K562 (cell line): Measurements from ENCODE around the gene CARMIL1. TPM values are rescaled to one million over a fixed set of nuclear protein-coding genes. Genes with fewer than 3 reads are reported as not detected.

ENCODE experiments used
- ATAC-seq: fragments of 200-7000 bp; cut with Tn5 transposase; 3 replicates; pipeline ENCODE4 v1.9.1; 2020; ENCODE audit warnings: moderate library complexity
- BruUV-seq: library from RNA; stranded (reverse); fragments of 400-500 nt; replicated peaks from 2 replicates; lab custom pipeline; 2021; lab: Mats Ljungman, UMichigan
- CTCF ChIA-PET: fragments of 300-600 bp; formaldehyde crosslinking; extraction: SDS; loops from one replicate; lab custom pipeline; 2021; ENCODE audit warnings: low intra/inter-chr PET ratio; lab: Yijun Ruan, JAX
- POLR2A ChIA-PET: fragments of 300-600, 350-650 bp; sonication (Branson Sonifier 250); formaldehyde crosslinking; extraction: SDS; loops from one replicate; lab custom pipeline; 2021; ENCODE audit warnings: antibody characterized with exemption, inconsistent platforms; lab: Yijun Ruan, JAX
- DNase-seq, 4 experiments: peaks; one replicate each; pipeline versions ENCODE4 v3.0.0 to v3.0.0-alpha.2; 2011 to 2018; ENCODE audit warnings: low spot score in 3 of 4, mixed read lengths in 3 of 4; ENCODE audit errors: extremely low read depth in 1 of 4
- FAIRE-seq: peaks from 2 replicates; lab custom pipeline; 2011; peaks lifted over from hg19 to GRCh38; lab: Jason Lieb, UNC
- H2AFZ ChIP-seq: 2 replicates; pipeline ENCODE4 v1.6.0; 2011; ENCODE audit warnings: low read depth, low read length, control low read depth, inconsistent platforms
- H3K27ac ChIP-seq: fragments of 200-600 bp; 3 replicates; pipeline ENCODE4 v1.8.0; 2011; ENCODE audit warnings: low read depth, mild to moderate bottlenecking, control low read depth, inconsistent platforms, low read length, moderate library complexity, mixed read lengths; ENCODE audit errors: extremely low read depth
- H3K27me3 ChIP-seq, 2 experiments: fragments of 300-600 bp in 1 of 2; 2 replicates in 1 of 2; 3 replicates in 1 of 2; pipeline versions ENCODE4 v1.6.0 to v1.8.0; 2011; ENCODE audit warnings: inconsistent platforms in 2 of 2, low read length in 2 of 2, mild to moderate bottlenecking in 1 of 2, mixed read lengths in 1 of 2, moderate library complexity in 1 of 2; ENCODE audit not compliant: control insufficient read depth in 2 of 2, insufficient read depth in 2 of 2
- H3K36me3 ChIP-seq: fragments of 300-600 bp; 3 replicates; pipeline ENCODE4 v1.8.0; 2011; ENCODE audit warnings: mild to moderate bottlenecking, low read length, inconsistent platforms; ENCODE audit not compliant: control insufficient read depth, insufficient read depth
- H3K4me1 ChIP-seq, 2 experiments: fragments of 200-600 bp in 1 of 2; replicated peaks in 1 of 2; 2 replicates in 1 of 2; 3 replicates in 1 of 2; pipeline versions ENCODE4 v1.5.1 to v1.8.0; 2011; ENCODE audit warnings: inconsistent platforms in 2 of 2, low read length in 2 of 2, mild to moderate bottlenecking in 1 of 2, mixed read lengths in 1 of 2, moderate library complexity in 1 of 2; ENCODE audit not compliant: control insufficient read depth in 2 of 2, insufficient read depth in 2 of 2
- H3K4me2 ChIP-seq: 2 replicates; pipeline ENCODE4 v1.6.1; 2011; ENCODE audit warnings: low read length, control low read depth, inconsistent platforms, mixed read lengths; ENCODE audit not compliant: insufficient read depth
- H3K4me3 ChIP-seq: fragments of 200-600 bp; sonication (generic), shearing (Covaris generic); 2 replicates; pipeline ENCODE4 v1.5.1; 2016; ENCODE audit warnings: control low read depth, inconsistent platforms
- H3K79me2 ChIP-seq: fragments of 200-600 bp; 3 replicates; pipeline ENCODE4 v1.8.0; 2011; ENCODE audit warnings: low read length, inconsistent platforms; ENCODE audit not compliant: control insufficient read depth, insufficient read depth
- H3K9ac ChIP-seq, 2 experiments: 2 replicates each; pipeline versions ENCODE4 v1.6.0 to v1.6.1; 2011; ENCODE audit warnings: low read depth in 2 of 2, low read length in 2 of 2, control low read depth in 1 of 2, inconsistent platforms in 1 of 2, mild to moderate bottlenecking in 1 of 2, mixed read lengths in 1 of 2; ENCODE audit not compliant: insufficient read depth in 1 of 2
- H3K9me1 ChIP-seq: one replicate; pipeline ENCODE4 v1.6.0; 2011; ENCODE audit warnings: inconsistent platforms, mild to moderate bottlenecking, low read length, moderate library complexity; ENCODE audit not compliant: control insufficient read depth, insufficient read depth
- H3K9me3 ChIP-seq: replicated peaks from 2 replicates; pipeline ENCODE4 v1.5.1; 2011; ENCODE audit warnings: low read depth, low read length, inconsistent platforms; ENCODE audit not compliant: control insufficient read depth, insufficient read depth
- H4K20me1 ChIP-seq: replicated peaks from 2 replicates; pipeline ENCODE4 v1.6.1; 2011; ENCODE audit warnings: low read length, inconsistent platforms, mixed read lengths; ENCODE audit not compliant: control insufficient read depth, insufficient read depth
- ETV6 ChIP-seq, 3 experiments: fragments of 150-350 bp in 1 of 3; sonication (generic) in 1 of 3; formaldehyde crosslinking in 1 of 3; IDR thresholded peaks; 2 replicates each; pipeline versions ENCODE4 v1.6.1 to v1.8.0; 2014 to 2022; ENCODE audit warnings: borderline replicate concordance in 2 of 3, low read depth in 2 of 3, antibody characterized with exemption in 1 of 3, low read length in 1 of 3, mild to moderate bottlenecking in 1 of 3, missing genetic modification reagents in 1 of 3
- FOXM1 ChIP-seq, 2 experiments: fragments of 450-650 bp in 1 of 2; sonication (generic) in 1 of 2; formaldehyde crosslinking in 1 of 2; IDR thresholded peaks; 2 replicates each; pipeline versions ENCODE4 v1.6.1 to v1.9.0; 2017 to 2022; ENCODE audit warnings: low read depth in 2 of 2, mild to moderate bottlenecking in 2 of 2, missing genetic modification reagents in 1 of 2, moderate library complexity in 1 of 2
- GTF2F1 ChIP-seq: IDR thresholded peaks from 2 replicates; pipeline ENCODE4 v1.6.1; 2011; ENCODE audit warnings: low read depth, low read length, improper control_type of control experiment
- HNRNPK ChIP-seq: fragments of 200-400 bp; formaldehyde crosslinking; IDR thresholded peaks from one replicate; pipeline ENCODE4 v1.6.1; 2018; ENCODE audit warnings: mild to moderate bottlenecking, low read depth, low read length; ENCODE audit not compliant: poor library complexity, severe bottlenecking
- MCM3 ChIP-seq: fragments of 450-650 bp; IDR thresholded peaks from 2 replicates; pipeline ENCODE4 v1.6.1; 2016
- PCBP1 ChIP-seq: fragments of 200-400 bp; formaldehyde crosslinking; IDR thresholded peaks from 2 replicates; pipeline ENCODE4 v1.6.1; 2018; ENCODE audit warnings: mild to moderate bottlenecking, low read depth, low read length; ENCODE audit not compliant: poor library complexity, severe bottlenecking
- PCBP2 ChIP-seq: fragments of 200-400 bp; formaldehyde crosslinking; IDR thresholded peaks from 2 replicates; pipeline ENCODE4 v1.6.1; 2018; ENCODE audit warnings: low read length, low read depth, mild to moderate bottlenecking, moderate library complexity; ENCODE audit not compliant: poor library complexity, severe bottlenecking
- RBM39 ChIP-seq: fragments of 200-400 bp; formaldehyde crosslinking; optimal IDR thresholded peaks from 2 replicates; pipeline ENCODE3; 2018; ENCODE audit warnings: low read depth, low read length
- THAP12 ChIP-seq: fragments of 250-450 bp; sonication (Bioruptor Pico); IDR thresholded peaks from 2 replicates; pipeline ENCODE4 v1.9.0; 2021; ENCODE audit warnings: mild to moderate bottlenecking, inconsistent platforms
- ZNF23 ChIP-seq: fragments of 250-450 bp; sonication (Bioruptor Pico); IDR thresholded peaks from 2 replicates; pipeline ENCODE4 v1.4.0; 2020; ENCODE audit warnings: mild to moderate bottlenecking
- WGBS: fragments of 100-300 bp; shearing (Covaris generic); methylation state at CpG from one replicate; pipeline ENCODE4 v1.1.6; 2016; ENCODE audit warnings: low coverage, mixed read lengths; ENCODE audit not compliant: insufficient coverage; ENCODE audit errors: missing lambda C conversion rate; 5-methylcytosine and 5-hydroxymethylcytosine counted together
- in situ Hi-C: fragments of 300-500 bp; cut with MboI; formaldehyde crosslinking; loops from 4 replicates; pipeline ENCODE4 v1.15.0; 2018; ENCODE audit warnings: inconsistent platforms, mixed read lengths
- intact Hi-C: fragments of 100-400 bp; cut with micrococcal nuclease; formaldehyde crosslinking; loops from 2 replicates; pipeline ENCODE4 v1.14.2; 2022
- polyA plus RNA-seq, 8 experiments: library from polyadenylated mRNA; depleted of rRNA in 4 of 8; stranded (reverse) in 5 of 8; unstranded in 3 of 8; fragments of >200 nt; fragmentation: Nextera tagmentation in 2 of 8; fragmentation: Illumina TruSeq in 1 of 8; extraction: Ambion mirVana in 2 of 8; extraction: Trizol in 1 of 8; gene quantifications; 2 replicates each; pipeline versions ENCODE4 v1.2.1 to v1.2.3, GENCODE V29; 2011 to 2014; ENCODE audit warnings: inconsistent platforms in 1 of 8, missing spikeins in 1 of 8
- total RNA-seq, 7 experiments: library from RNA; depleted of rRNA in 6 of 7; stranded (reverse); fragments of >200 nt in 6 of 7; fragmentation: Illumina TruSeq in 2 of 7; extraction: Trizol in 2 of 7; gene quantifications; 2 replicates each; pipeline versions ENCODE4 v1.2.1 to v1.2.3, GENCODE V29; 2011 to 2021; ENCODE audit warnings: low replicate concordance in 1 of 7

Gene CARMIL1
- total and polyA plus RNA-seq, 9 of the 15 experiments (the other 6 are each of a cell fraction or from before 2014, with no cell fraction given), result 0.04 to 0.32 (median 0.10) TPM; not detected in 1

- FAIRE-seq (no peak), DNase-seq (no peak), ATAC-seq (no peak)
- no peak overlapping the region for H3K4me3 ChIP-seq
- no peaks in the 10 kb centered on the region for H3K9me1 ChIP-seq
- ChIA-PET POLR2A (interaction anchor here (0.6 kb wide), 1 partner anchor 184 kb away, joined by 3 read pairs; no protein-coding TSS in a partner anchor), CTCF (no interaction called here)
- H2AFZ ChIP-seq, result no peak overlapping the region
- BruUV-seq, result no TSS peak
- H3K27me3 ChIP-seq, result no peaks in the 10 kb centered on the region
- intact Hi-C loops, result no loop called here
- no peaks in the 10 kb centered on the region for H4K20me1 ChIP-seq
- WGBS, result 1% methylated on average over 4 of the region's 4 CpGs
- H3K4me1 ChIP-seq, result no peaks in the 10 kb centered on the region
- H3K79me2 ChIP-seq, result no peaks in the 10 kb centered on the region
- no peak overlapping the region for H3K4me2 ChIP-seq
- H3K27ac ChIP-seq, result no peak overlapping the region
- H3K9ac ChIP-seq, result no peak overlapping the region
- no peak for TF ChIP-seq ZNF23
- TF ChIP-seq MCM3, result no peak
- TF ChIP-seq RBM39, result no peak
- no peaks in the 10 kb centered on the region for H3K9me3 ChIP-seq
- in situ Hi-C loops, result no loop called here
- H3K36me3 ChIP-seq, result no peaks in the 10 kb centered on the region
Measured at GRCh38 chr6:25449774-25450173, 170.6 kb downstream of the CARMIL1 start.

- BruUV-seq, result no TSS peak
- DNase-seq, result no peak
- H3K27ac ChIP-seq, result no peak overlapping the region
- H3K4me1 ChIP-seq, result no peaks in the 10 kb centered on the region
- H3K9ac ChIP-seq, result no peak overlapping the region
- no peak for ATAC-seq
- H3K9me1 ChIP-seq, result no peaks in the 10 kb centered on the region
- no peak overlapping the region for H2AFZ ChIP-seq
- H3K9me3 ChIP-seq, result no peaks in the 10 kb centered on the region
- POLR2A ChIA-PET, result no interaction called here
- no peaks in the 10 kb centered on the region for H3K79me2 ChIP-seq
- TF ChIP-seq HNRNPK (peak; percentile 65), ETV6 (IDR thresholded peaks at IDR 0.05; ENCODE audit: borderline replicate concordance in 1 of 2, low read depth in 2 of 2, low read length in 1 of 2) (no peak), ETV6 (CRISPR knock-in tag; IDR thresholded peaks at IDR 0.05; ENCODE audit: borderline replicate concordance) (no peak), PCBP1 (peak; percentile 68), GTF2F1 (no peak), THAP12 (CRISPR knock-in tag) (no peak), FOXM1 (IDR thresholded peaks at IDR 0.05; ENCODE audit: low read depth) (no peak), FOXM1 (CRISPR knock-in tag; IDR thresholded peaks at IDR 0.05; ENCODE audit: low read depth) (no peak), PCBP2 (peak; percentile 65)
- intact Hi-C loops (no loop called here), in situ Hi-C loops (no loop called here)
- CTCF ChIA-PET, result no interaction called here
- no peak for FAIRE-seq
- H3K36me3 ChIP-seq, result no peaks in the 10 kb centered on the region
- H3K27me3 ChIP-seq, result no peaks in the 10 kb centered on the region
- no peak overlapping the region for H3K4me3 ChIP-seq
- H3K4me2 ChIP-seq, result no peak overlapping the region
- no peaks in the 10 kb centered on the region for H4K20me1 ChIP-seq
Measured at GRCh38 chr6:25450469-25451198, 171.5 kb downstream of the CARMIL1 start.
